GM23338 (cell line): ENCODE results near the gene KBTBD4.

Experiments used
- CREB1 ChIP-seq: fragments of 250-450 bp; sonication (Bioruptor Pico); IDR thresholded peaks from 2 replicates; pipeline ENCODE4 v1.5.0; 2020; ENCODE audit warnings: low read depth, mild to moderate bottlenecking, moderate library complexity
- CTCF ChIP-seq, 2 experiments: fragments of 200-600 bp in 1 of 2; sonication (generic) in 1 of 2; conservative IDR thresholded peaks; 2 replicates each; pipeline versions ENCODE4 v1.5.1 to v1.6.1; 2016 to 2017; ENCODE audit warnings: antibody characterized with exemption in 2 of 2, low read depth in 2 of 2, mild to moderate bottlenecking in 2 of 2, moderate library complexity in 1 of 2
- EZH2 ChIP-seq: fragments of 200-600 bp; sonication (generic); IDR thresholded peaks from one replicate; pipeline ENCODE4 v1.8.0; 2017; ENCODE audit warnings: antibody characterized with exemption, mild to moderate bottlenecking, low read depth; ENCODE audit not compliant: unreplicated experiment
- EZH2phosphoT487 ChIP-seq: fragments of 200-600 bp; sonication (generic); IDR thresholded peaks from one replicate; pipeline ENCODE4 v1.8.1; 2018; ENCODE audit warnings: antibody characterized with exemption; ENCODE audit not compliant: unreplicated experiment
- JUNB ChIP-seq: IDR thresholded peaks from one replicate; pipeline ENCODE4 v1.6.1; 2016; ENCODE audit warnings: antibody characterized with exemption; ENCODE audit not compliant: unreplicated experiment
- POLR2AphosphoS5 ChIP-seq: IDR thresholded peaks from 2 replicates; pipeline ENCODE4 v1.6.1; 2016; ENCODE audit warnings: antibody characterized with exemption, low read depth
- TF ChIP-seq, protein P1 (sequence below): IDR thresholded peaks from 2 replicates; pipeline ENCODE4 v1.6.1; 2016; ENCODE audit warnings: antibody characterized with exemption

DNA sequence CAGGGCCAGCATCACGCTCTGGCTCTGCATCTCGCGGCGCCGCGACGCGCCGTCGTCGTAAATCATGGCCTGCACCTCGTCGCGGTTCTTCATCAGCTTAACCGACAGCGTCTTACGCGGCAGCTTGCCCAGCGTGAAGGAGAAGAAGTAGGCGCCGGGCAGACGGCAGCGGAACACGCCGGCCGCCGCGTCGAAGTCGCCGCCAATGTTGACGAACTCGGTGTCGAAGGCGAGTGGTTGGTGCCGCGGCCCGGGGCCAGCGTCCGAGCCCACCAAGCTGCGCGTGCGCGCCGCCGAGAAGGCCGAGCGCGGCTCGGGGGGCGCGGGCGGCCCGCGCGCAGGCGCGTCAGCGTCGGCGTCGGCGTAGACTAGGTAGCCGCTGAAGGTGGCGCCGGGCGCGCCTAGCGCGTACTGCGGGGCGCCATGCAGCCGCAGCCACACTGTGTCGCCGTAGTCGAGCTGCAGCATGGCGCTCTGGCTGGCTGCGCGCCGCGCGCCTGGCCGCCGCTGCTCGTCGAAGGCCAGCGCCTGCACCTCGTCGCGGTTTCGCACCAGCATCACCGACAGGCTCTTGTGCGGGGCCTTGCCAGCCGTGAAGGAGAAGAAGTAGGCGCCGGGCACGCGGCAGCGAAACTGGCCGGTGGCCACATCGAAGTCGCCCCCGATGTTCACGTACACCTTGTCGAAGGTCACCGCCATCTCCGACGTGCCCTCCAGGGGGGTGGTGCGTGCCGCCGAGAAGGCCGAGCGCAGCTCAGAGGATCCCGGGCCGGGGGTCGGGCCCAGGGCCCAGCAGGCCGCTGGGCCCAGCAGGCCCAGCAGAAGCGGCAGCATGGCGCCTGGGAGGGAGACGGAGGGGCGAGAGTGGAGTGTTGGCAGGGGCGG, 11.4 kb upstream of the KBTBD4 start:
- no peak for TF ChIP-seq EZH2phosphoT487
- TF ChIP-seq CTCF (conservative IDR thresholded peaks at IDR 0.05; ENCODE audit: low read depth in 2 of 2), result no peak
- TF ChIP-seq EZH2, result no peak
- TF ChIP-seq JUNB, result no peak
- TF ChIP-seq, protein P1, sequence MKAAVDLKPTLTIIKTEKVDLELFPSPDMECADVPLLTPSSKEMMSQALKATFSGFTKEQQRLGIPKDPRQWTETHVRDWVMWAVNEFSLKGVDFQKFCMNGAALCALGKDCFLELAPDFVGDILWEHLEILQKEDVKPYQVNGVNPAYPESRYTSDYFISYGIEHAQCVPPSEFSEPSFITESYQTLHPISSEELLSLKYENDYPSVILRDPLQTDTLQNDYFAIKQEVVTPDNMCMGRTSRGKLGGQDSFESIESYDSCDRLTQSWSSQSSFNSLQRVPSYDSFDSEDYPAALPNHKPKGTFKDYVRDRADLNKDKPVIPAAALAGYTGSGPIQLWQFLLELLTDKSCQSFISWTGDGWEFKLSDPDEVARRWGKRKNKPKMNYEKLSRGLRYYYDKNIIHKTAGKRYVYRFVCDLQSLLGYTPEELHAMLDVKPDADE, result no peak
- peak; percentile 41 for TF ChIP-seq CREB1 (CRISPR knock-in tag)
- peak; percentile 57 for TF ChIP-seq POLR2AphosphoS5
